ENCODE data around the gene TGFBR3. TPM values are rescaled to one million over a fixed set of nuclear protein-coding genes. Genes with fewer than 3 reads are reported as not detected.

TGFBR3 gene
- total and polyA plus RNA-seq, 2 experiments from 2014 or later = 46.8 to 68.3 TPM

- no peaks in the 10 kb centered on the region for H3K27me3 ChIP-seq
- H2AFZ ChIP-seq = no peak overlapping the region
- H3K9me2 ChIP-seq (replicated peaks; ENCODE audit: insufficient read depth) = no peaks in the 10 kb centered on the region
- H3K4me3 ChIP-seq = no peak overlapping the region
- H3K4me2 ChIP-seq = no peak overlapping the region
- H3K27ac ChIP-seq = peak overlapping the region; percentile 50
- H4K20me1 ChIP-seq (ENCODE audit: insufficient read depth, poor library complexity, severe bottlenecking) = no peaks in the 10 kb centered on the region
- H3K4me1 ChIP-seq (ENCODE audit: insufficient read depth) = peaks cover 4% of the 10 kb centered on the region
- H3K79me2 ChIP-seq = no peaks in the 10 kb centered on the region
- no peak for DNase-seq (ENCODE audit: low spot score)
- H3K36me3 ChIP-seq (replicated peaks; ENCODE audit: insufficient read depth, low read depth) = no peaks in the 10 kb centered on the region
- WGBS (ENCODE audit: low lambda C conversion rate, missing lambda C conversion rate) = 74% methylated on average over 4 of the region's 4 CpGs
- TF ChIP-seq EZH2phosphoT487 (IDR thresholded peaks at IDR 0.05; ENCODE audit: low read depth, severe bottlenecking, unreplicated experiment) (no peak), CTCF (IDR thresholded peaks at IDR 0.05; ENCODE audit: poor library complexity) (no peak), EZH2 (IDR thresholded peaks at IDR 0.05; ENCODE audit: borderline replicate concordance) (no peak)
- no peaks in the 10 kb centered on the region for H3K9me3 ChIP-seq (ENCODE audit: low read depth)
These were observed 205.3 kb downstream of the TGFBR3 start for GRCh38 chr1:91680556-91681155.

- H3K4me3 ChIP-seq = no peak overlapping the region
- 95% methylated on average over 4 of the region's 4 CpGs for WGBS (ENCODE audit: low lambda C conversion rate, missing lambda C conversion rate)
- H3K9me3 ChIP-seq (ENCODE audit: low read depth) = no peaks in the 10 kb centered on the region
- TF ChIP-seq CTCF (IDR thresholded peaks at IDR 0.05; ENCODE audit: poor library complexity) (no peak), EZH2phosphoT487 (IDR thresholded peaks at IDR 0.05; ENCODE audit: low read depth, severe bottlenecking, unreplicated experiment) (no peak), EZH2 (IDR thresholded peaks at IDR 0.05; ENCODE audit: borderline replicate concordance) (no peak)
- H3K4me1 ChIP-seq (ENCODE audit: insufficient read depth) = peaks cover 4% of the 10 kb centered on the region
- H3K9me2 ChIP-seq (replicated peaks; ENCODE audit: insufficient read depth) = no peaks in the 10 kb centered on the region
- H3K27ac ChIP-seq = no peak overlapping the region
- no peaks in the 10 kb centered on the region for H3K27me3 ChIP-seq
- H3K4me2 ChIP-seq = no peak overlapping the region
- H3K79me2 ChIP-seq = no peaks in the 10 kb centered on the region
- no peak overlapping the region for H2AFZ ChIP-seq
- H4K20me1 ChIP-seq (ENCODE audit: insufficient read depth, poor library complexity, severe bottlenecking) = no peaks in the 10 kb centered on the region
- no peak for DNase-seq (ENCODE audit: low spot score)
- H3K36me3 ChIP-seq (replicated peaks; ENCODE audit: insufficient read depth, low read depth) = no peaks in the 10 kb centered on the region
These were observed 206.5 kb downstream of the TGFBR3 start for GRCh38 chr1:91679446-91679845.

GRCh38 chr1:91676030-91676429 is 209.9 kb downstream of the TGFBR3 start:
- Histone ChIP-seq H3K27me3 (no peaks in the 10 kb centered on the region), H3K27ac (no peak overlapping the region), H3K9me2 (replicated peaks; ENCODE audit: insufficient read depth) (no peaks in the 10 kb centered on the region), H3K79me2 (no peaks in the 10 kb centered on the region), H3K9me3 (ENCODE audit: low read depth) (no peaks in the 10 kb centered on the region), H2AFZ (no peak overlapping the region), H3K36me3 (replicated peaks; ENCODE audit: insufficient read depth, low read depth) (no peaks in the 10 kb centered on the region), H3K4me3 (no peak overlapping the region), H3K4me1 (ENCODE audit: insufficient read depth) (peaks cover 4% of the 10 kb centered on the region), H3K4me2 (no peak overlapping the region), H4K20me1 (ENCODE audit: insufficient read depth, poor library complexity, severe bottlenecking) (no peaks in the 10 kb centered on the region)
- 87% methylated on average over 2 of the region's 2 CpGs for WGBS (ENCODE audit: low lambda C conversion rate, missing lambda C conversion rate)
- no peak for DNase-seq (ENCODE audit: low spot score)
- TF ChIP-seq EZH2 (IDR thresholded peaks at IDR 0.05; ENCODE audit: borderline replicate concordance) (no peak), CTCF (IDR thresholded peaks at IDR 0.05; ENCODE audit: poor library complexity) (no peak), EZH2phosphoT487 (IDR thresholded peaks at IDR 0.05; ENCODE audit: low read depth, severe bottlenecking, unreplicated experiment) (no peak)
